ENCODE data around the gene NQO2.

The NQO2 gene

GRCh38 chr6:2982426-2983117 is 17.1 kb upstream of the NQO2 start:
- DNase-seq (ENCODE audit: low read depth) = no peak
- no peak for TF ChIP-seq CTCF (conservative IDR thresholded peaks at IDR 0.05; ENCODE audit: low read depth, low read length)
- no peak overlapping the region for H3K4me3 ChIP-seq (ENCODE audit: low read length)

DNA sequence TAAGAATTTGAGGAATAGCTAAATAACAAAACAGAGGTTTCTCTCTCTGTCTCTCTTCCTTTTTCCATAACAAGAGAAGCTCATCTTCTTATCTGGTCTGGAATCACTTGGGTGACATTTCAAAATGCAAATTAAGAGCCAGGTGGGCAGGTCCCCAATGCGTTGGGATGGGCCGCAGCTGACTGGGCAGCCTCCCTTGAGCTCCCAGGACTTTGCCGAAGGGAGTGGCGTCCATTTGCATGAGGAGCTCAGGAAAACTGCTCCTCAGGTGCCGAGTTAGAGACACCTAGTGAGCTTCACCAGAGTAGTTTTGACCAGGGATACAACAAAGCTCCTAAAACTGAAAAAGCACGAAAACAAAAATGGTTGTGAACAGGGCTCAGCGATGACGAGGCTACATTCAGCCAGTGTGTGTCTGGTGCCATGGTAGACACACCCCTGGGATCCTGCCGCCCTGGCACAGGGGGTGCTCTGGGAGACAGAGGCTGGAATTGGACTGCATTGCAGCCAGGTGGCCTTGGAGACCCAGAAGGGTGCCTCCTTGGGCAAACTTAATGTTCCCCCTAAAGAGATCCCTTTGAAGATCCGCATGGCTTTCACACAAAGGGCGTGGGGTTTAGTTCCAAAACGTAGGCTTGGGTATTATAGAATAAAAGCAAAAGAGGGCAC is 14.8 kb upstream of the NQO2 start:
- no peak overlapping the region for H3K4me3 ChIP-seq (ENCODE audit: low read length)
- no peak for TF ChIP-seq CTCF (conservative IDR thresholded peaks at IDR 0.05; ENCODE audit: low read depth, low read length)
- no peak for DNase-seq (ENCODE audit: low read depth)

GRCh38 chr6:2986722-2987221 is 12.9 kb upstream of the NQO2 start:
- no peak overlapping the region for H3K4me3 ChIP-seq (ENCODE audit: low read length)
- DNase-seq (ENCODE audit: low read depth) = no peak
- no peak for TF ChIP-seq CTCF (conservative IDR thresholded peaks at IDR 0.05; ENCODE audit: low read depth, low read length)

DNA sequence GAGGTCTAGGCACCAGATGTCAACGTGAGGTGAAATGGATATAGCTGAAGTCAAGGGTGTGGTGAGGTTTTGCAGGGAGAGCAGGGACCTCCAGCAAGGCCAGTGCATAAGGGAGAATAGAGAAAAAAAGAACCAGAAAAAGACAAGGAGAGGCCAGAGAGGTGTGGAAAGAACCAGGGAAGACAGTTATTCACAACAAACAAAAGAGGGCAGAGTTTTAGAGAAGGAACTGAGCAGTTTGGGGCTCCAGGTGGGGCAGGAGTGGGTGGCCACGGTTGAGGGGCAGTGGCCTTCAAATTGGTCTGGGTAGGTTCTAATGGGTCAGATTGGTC is 11.6 kb upstream of the NQO2 start:
- TF ChIP-seq CTCF (conservative IDR thresholded peaks at IDR 0.05; ENCODE audit: low read depth, low read length) = no peak
- H3K4me3 ChIP-seq (ENCODE audit: low read length) = peak overlapping the region; percentile 78
- DNase-seq (ENCODE audit: low read depth) = no peak

GRCh38 chr6:2988426-2989331 is 11.0 kb upstream of the NQO2 start:
- peak overlapping the region; percentile 78 for H3K4me3 ChIP-seq (ENCODE audit: low read length)
- peak; percentile 86 for DNase-seq (ENCODE audit: low read depth)
- peak; percentile 70 for TF ChIP-seq CTCF (conservative IDR thresholded peaks at IDR 0.05; ENCODE audit: low read depth, low read length)

- TF ChIP-seq CTCF (conservative IDR thresholded peaks at IDR 0.05; ENCODE audit: low read depth, low read length) = no peak
- peak overlapping the region; percentile 78 for H3K4me3 ChIP-seq (ENCODE audit: low read length)
- peak; percentile 89 for DNase-seq (ENCODE audit: low read depth)
Measured at GRCh38 chr6:2989332-2990247, 10.1 kb upstream of the NQO2 start.
